Thyroid gland (tissue), 4 donors: Measurements from ENCODE around the gene SLC23A2. TPM values are rescaled to one million over a fixed set of nuclear protein-coding genes. Genes with fewer than 3 reads are reported as not detected.

Experiments used
- DNase-seq, 2 donors: peaks; one replicate each; pipeline ENCODE4 v3.0.0-alpha.2; 2019
- H3K27ac ChIP-seq, 3 donors: fragments of 200-600 bp; sonication (generic); 1 replicate in 2 of 3; 2 replicates in 1 of 3; pipeline ENCODE4 v1.5.1; 2016 to 2019; ENCODE audit warnings: mild to moderate bottlenecking in 1 of 3, moderate library complexity in 1 of 3
- H3K27me3 ChIP-seq: fragments of 200-600 bp; sonication (generic); one replicate; pipeline ENCODE4 v1.5.1; 2019
- H3K36me3 ChIP-seq, 2 donors: fragments of 200-600 bp; sonication (generic); one replicate each; pipeline ENCODE4 v1.5.1; 2016 to 2019
- H3K4me1 ChIP-seq, 2 donors: fragments of 200-600 bp; sonication (generic); one replicate each; pipeline ENCODE4 v1.5.1; 2017 to 2019
- H3K4me3 ChIP-seq, 3 donors: fragments of 200-600 bp; sonication (generic); replicated peaks in 1 of 3; 1 replicate in 2 of 3; 2 replicates in 1 of 3; pipeline ENCODE4 v1.5.1; 2016; ENCODE audit warnings: mild to moderate bottlenecking in 1 of 3
- H3K9me3 ChIP-seq: fragments of 200-600 bp; sonication (generic); one replicate; pipeline ENCODE4 v1.5.1; 2017
- POLR2A ChIP-seq, 2 donors: fragments of 450-650 bp; IDR thresholded peaks; one replicate each; pipeline ENCODE4 v1.6.1; 2017; ENCODE audit warnings: antibody characterized with exemption in 2 of 2, mild to moderate bottlenecking in 2 of 2, moderate library complexity in 1 of 2
- WGBS, 2 donors: methylation state at CpG; one replicate each; pipeline ENCODE4 v1.1.5; 2017; 5-methylcytosine and 5-hydroxymethylcytosine counted together
- intact Hi-C: fragments of 100-400 bp; cut with DNase I; formaldehyde crosslinking; loops from one replicate; pipeline ENCODE4 v1.15.1; 2023
- total RNA-seq, 4 donors: library from RNA; depleted of rRNA; stranded (reverse); fragments of >200 nt; gene quantifications; one replicate each; pipeline ENCODE4 v1.2.3, GENCODE V29; 2016
- TF ChIP-seq, protein P1 (sequence below), 6 experiments: fragments of 200-600 bp in 3 of 6; fragments of 450-650 bp in 3 of 6; sonication (generic) in 3 of 6; IDR thresholded peaks; one replicate each; pipeline ENCODE4 v1.5.1; 2016 to 2019; ENCODE audit warnings: antibody characterized with exemption in 6 of 6, mild to moderate bottlenecking in 2 of 6, inconsistent platforms in 1 of 6, moderate library complexity in 1 of 6

Gene SLC23A2
- total RNA-seq, 4 donors from 2014 or later = 36.3 to 67.1 (median 53.7) TPM

DNA sequence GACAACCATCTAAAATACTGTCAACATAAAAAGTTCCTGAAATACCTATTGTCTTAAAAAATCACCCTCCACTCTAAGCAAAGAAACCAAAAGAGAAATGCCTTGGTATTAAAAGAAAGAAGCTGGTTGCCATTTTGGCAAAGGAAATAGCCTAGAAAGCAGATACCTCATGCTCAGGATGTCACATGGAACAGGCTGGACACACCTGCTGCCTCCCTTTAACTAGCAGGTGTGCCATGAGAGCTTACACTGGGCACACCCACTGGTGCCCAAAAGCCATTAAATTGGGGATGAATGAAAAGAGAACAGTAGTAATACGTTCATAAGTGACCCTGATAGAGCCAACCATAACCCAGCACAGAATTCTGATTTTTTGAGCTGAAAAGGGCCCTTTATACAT is 1.5 kb downstream of the SLC23A2 start:
- 63 to 75% methylated on average over 1 of the region's 1 CpG for WGBS, 2 donors
- peak in 1 of 2 donors; percentile 17 for DNase-seq
- H3K27me3 ChIP-seq = no peaks in the 10 kb centered on the region
- peak overlapping the region in 1 of 3 donors; percentile 88 for H3K4me3 ChIP-seq
- H3K27ac ChIP-seq = peak overlapping the region in 1 of 3 donors; percentile 14
- no peak for TF ChIP-seq POLR2A (IDR thresholded peaks at IDR 0.05)
- TF ChIP-seq, protein P1, sequence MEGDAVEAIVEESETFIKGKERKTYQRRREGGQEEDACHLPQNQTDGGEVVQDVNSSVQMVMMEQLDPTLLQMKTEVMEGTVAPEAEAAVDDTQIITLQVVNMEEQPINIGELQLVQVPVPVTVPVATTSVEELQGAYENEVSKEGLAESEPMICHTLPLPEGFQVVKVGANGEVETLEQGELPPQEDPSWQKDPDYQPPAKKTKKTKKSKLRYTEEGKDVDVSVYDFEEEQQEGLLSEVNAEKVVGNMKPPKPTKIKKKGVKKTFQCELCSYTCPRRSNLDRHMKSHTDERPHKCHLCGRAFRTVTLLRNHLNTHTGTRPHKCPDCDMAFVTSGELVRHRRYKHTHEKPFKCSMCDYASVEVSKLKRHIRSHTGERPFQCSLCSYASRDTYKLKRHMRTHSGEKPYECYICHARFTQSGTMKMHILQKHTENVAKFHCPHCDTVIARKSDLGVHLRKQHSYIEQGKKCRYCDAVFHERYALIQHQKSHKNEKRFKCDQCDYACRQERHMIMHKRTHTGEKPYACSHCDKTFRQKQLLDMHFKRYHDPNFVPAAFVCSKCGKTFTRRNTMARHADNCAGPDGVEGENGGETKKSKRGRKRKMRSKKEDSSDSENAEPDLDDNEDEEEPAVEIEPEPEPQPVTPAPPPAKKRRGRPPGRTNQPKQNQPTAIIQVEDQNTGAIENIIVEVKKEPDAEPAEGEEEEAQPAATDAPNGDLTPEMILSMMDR (IDR thresholded peaks at IDR 0.05) = no peak
- no peaks in the 10 kb centered on the region for H3K36me3 ChIP-seq
- intact Hi-C loops = no loop called here
- peaks cover 11 to 29% of the 10 kb centered on the region in 2 donors for H3K4me1 ChIP-seq
- no peaks in the 10 kb centered on the region for H3K9me3 ChIP-seq

DNA sequence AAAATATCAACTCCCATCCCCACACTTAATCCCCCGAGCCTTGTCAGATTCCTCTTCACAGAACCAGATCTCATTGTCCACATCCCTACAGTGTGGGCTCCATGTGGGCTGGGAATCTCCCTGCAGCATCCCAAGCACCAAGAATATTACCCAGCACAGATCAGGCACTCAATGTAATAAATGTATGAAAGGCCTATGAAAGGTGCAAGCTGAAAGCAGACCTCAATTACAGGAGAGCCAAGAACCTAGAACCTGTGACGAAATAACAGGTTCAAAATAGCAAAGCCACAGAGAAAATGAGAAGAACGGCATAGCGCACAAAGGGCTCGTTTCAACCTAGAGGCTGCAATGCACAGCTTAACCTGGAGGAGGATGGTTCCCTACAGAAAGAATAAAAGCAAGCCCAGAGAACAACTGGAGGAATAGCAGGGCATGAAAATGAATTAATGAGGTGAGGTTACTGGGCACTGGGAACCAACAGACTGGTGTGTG is 3.1 kb downstream of the SLC23A2 start:
- DNase-seq = no peak
- intact Hi-C loops = no loop called here
- no peaks in the 10 kb centered on the region for H3K36me3 ChIP-seq
- H3K27me3 ChIP-seq = no peaks in the 10 kb centered on the region
- 88 to 89% methylated on average over 5 of the region's 5 CpGs for WGBS, 2 donors
- H3K4me3 ChIP-seq = no peak overlapping the region
- no peaks in the 10 kb centered on the region for H3K9me3 ChIP-seq
- H3K27ac ChIP-seq = no peak overlapping the region
- TF ChIP-seq POLR2A (IDR thresholded peaks at IDR 0.05) = no peak
- TF ChIP-seq, protein P1 (IDR thresholded peaks at IDR 0.05) = no peak
- H3K4me1 ChIP-seq = peaks cover 11 to 29% of the 10 kb centered on the region in 2 donors

DNA sequence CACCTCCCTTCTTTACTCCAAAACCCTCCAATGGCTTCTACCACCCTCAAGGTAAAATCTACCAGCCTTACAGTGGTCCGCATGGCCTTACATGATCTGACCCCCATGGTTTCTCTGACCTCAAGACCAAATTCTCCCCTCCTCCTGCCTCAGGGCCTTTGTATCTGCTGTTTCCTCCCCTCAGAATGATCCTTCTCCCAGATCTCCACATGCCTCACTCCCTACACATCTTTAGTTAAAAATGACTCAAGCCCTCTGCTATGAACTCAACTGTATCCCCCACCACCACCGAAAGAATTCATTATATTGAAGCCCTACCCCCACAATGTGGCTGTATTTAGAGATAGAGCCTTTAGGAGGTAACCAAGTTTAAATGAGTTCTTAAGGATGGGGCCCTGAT is 4.1 kb downstream of the SLC23A2 start:
- no peak for DNase-seq
- TF ChIP-seq, protein P1 (IDR thresholded peaks at IDR 0.05) = no peak
- no peak for TF ChIP-seq POLR2A (IDR thresholded peaks at IDR 0.05)
- Histone ChIP-seq H3K9me3 (no peaks in the 10 kb centered on the region), H3K27me3 (no peaks in the 10 kb centered on the region), H3K36me3 (no peaks in the 10 kb centered on the region), H3K4me1 (peaks cover 11 to 29% of the 10 kb centered on the region in 2 donors), H3K4me3 (no peak overlapping the region), H3K27ac (no peak overlapping the region)
- intact Hi-C loops = no loop called here
- WGBS, 2 donors = 95 to 98% methylated on average over 2 of the region's 2 CpGs

DNA sequence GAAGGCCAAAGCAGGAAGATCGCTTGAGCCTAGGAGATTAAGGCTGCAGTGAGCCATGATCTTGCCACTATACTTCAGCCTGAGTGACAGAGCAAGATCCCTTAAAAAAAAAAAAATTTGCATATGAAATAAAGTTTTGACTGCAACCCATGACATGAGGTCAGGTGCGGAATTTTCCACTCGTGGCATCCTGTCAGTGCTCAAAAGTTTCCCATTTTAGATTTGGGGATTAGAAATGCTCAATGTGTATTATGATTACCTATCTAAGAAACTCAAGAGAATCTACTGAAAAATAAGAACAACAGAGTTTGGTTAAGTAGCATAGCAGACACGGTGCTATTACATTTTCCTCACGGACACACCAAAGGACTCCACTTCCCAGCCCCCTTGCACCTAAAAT is 11.7 kb downstream of the SLC23A2 start:
- WGBS, 2 donors = 68 to 73% methylated on average over 5 of the region's 5 CpGs
- Histone ChIP-seq H3K27ac (no peak overlapping the region), H3K9me3 (no peaks in the 10 kb centered on the region), H3K4me1 (peaks cover 0 to 1% of the 10 kb centered on the region in 2 donors), H3K36me3 (no peaks in the 10 kb centered on the region), H3K27me3 (no peaks in the 10 kb centered on the region), H3K4me3 (no peak overlapping the region)
- TF ChIP-seq POLR2A (IDR thresholded peaks at IDR 0.05) = no peak
- TF ChIP-seq, protein P1 (IDR thresholded peaks at IDR 0.05) = no peak
- intact Hi-C loops = no loop called here
- no peak for DNase-seq

DNA sequence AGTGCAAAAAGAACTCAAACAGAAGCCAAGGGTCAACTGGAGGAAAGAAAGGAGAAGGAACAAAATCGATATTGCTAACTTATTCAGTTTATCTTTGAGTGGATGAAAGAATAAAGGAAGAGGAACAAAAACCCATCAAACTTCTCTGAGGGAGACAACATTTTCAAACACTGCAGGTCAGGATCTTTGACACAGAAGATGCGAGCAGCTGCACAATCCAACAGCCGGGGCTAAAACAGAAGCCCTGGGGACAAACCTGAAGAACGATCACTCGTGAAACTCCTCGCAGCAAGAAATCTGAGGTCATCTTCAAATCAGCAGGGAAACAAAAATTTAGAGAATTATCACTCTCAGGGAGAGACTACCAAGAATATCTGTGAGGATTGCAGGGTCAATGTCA is 14.2 kb downstream of the SLC23A2 start:
- intact Hi-C loops = no loop called here
- H3K9me3 ChIP-seq = no peaks in the 10 kb centered on the region
- 76 to 85% methylated on average over 6 of the region's 6 CpGs for WGBS, 2 donors
- no peaks in the 10 kb centered on the region for H3K36me3 ChIP-seq
- TF ChIP-seq POLR2A (IDR thresholded peaks at IDR 0.05) = no peak
- TF ChIP-seq, protein P1 (IDR thresholded peaks at IDR 0.05) = no peak
- H3K27me3 ChIP-seq = no peaks in the 10 kb centered on the region
- H3K4me1 ChIP-seq = peaks cover 0 to 5% of the 10 kb centered on the region in 2 donors
- no peak for DNase-seq
- H3K27ac ChIP-seq = no peak overlapping the region
- no peak overlapping the region for H3K4me3 ChIP-seq
